ENCODE results near the gene YRDC. TPM values are rescaled to one million over a fixed set of nuclear protein-coding genes. Genes with fewer than 3 reads are reported as not detected.

Gene YRDC
- total RNA-seq, 1 donor from 2014 or later: 47.9 TPM

- FAIRE-seq (no peak), DNase-seq (ENCODE audit: low read depth) (peak; percentile 39)
- Histone ChIP-seq H3K4me3 (ENCODE audit: low read depth, low read length) (no peak overlapping the region), H3K27me3 (ENCODE audit: control insufficient read depth, insufficient read depth, low read length) (peaks cover under 1% of the 10 kb centered on the region), H3K36me3 (ENCODE audit: control insufficient read depth, insufficient read depth, low read length) (no peaks in the 10 kb centered on the region)
- TF ChIP-seq CTCF (IDR thresholded peaks at IDR 0.05; ENCODE audit: insufficient read depth, low read length, severe bottlenecking): no peak
These were observed 12.5 kb downstream of the YRDC start for GRCh38 chr1:37795340-37796125.

GRCh38 chr1:37794372-37795339 lies 13.4 kb downstream of the YRDC start:
- Histone ChIP-seq H3K27me3 (ENCODE audit: control insufficient read depth, insufficient read depth, low read length) (peaks cover 2% of the 10 kb centered on the region), H3K36me3 (ENCODE audit: control insufficient read depth, insufficient read depth, low read length) (no peaks in the 10 kb centered on the region), H3K4me3 (ENCODE audit: low read depth, low read length) (peak overlapping the region; percentile 46)
- no peak for FAIRE-seq
- DNase-seq (ENCODE audit: low read depth): no peak
- TF ChIP-seq CTCF (IDR thresholded peaks at IDR 0.05; ENCODE audit: insufficient read depth, low read length, severe bottlenecking): no peak

GRCh38 chr1:37793773-37794371 lies 14.1 kb downstream of the YRDC start, which contains the start of gene MANEAL:
Gene MANEAL, plus strand, starts transcription at chr1:37793847. Its CDS starts 336 bp downstream, at chr1:37794183.
- Histone ChIP-seq H3K36me3 (ENCODE audit: control insufficient read depth, insufficient read depth, low read length) (no peaks in the 10 kb centered on the region), H3K4me3 (ENCODE audit: low read depth, low read length) (peak within 1 kb of the TSS; percentile 46), H3K27me3 (ENCODE audit: control insufficient read depth, insufficient read depth, low read length) (peaks cover 2% of the 10 kb centered on the region)
- no peak for TF ChIP-seq CTCF (IDR thresholded peaks at IDR 0.05; ENCODE audit: insufficient read depth, low read length, severe bottlenecking)
- no peak for FAIRE-seq
- peak; percentile 20 for DNase-seq (ENCODE audit: low read depth)

GRCh38 chr1:37792943-37793686 lies 14.9 kb downstream of the YRDC start:
- no peak for DNase-seq (ENCODE audit: low read depth)
- Histone ChIP-seq H3K4me3 (ENCODE audit: low read depth, low read length) (no peak overlapping the region), H3K27me3 (ENCODE audit: control insufficient read depth, insufficient read depth, low read length) (peaks cover 4% of the 10 kb centered on the region), H3K36me3 (ENCODE audit: control insufficient read depth, insufficient read depth, low read length) (no peaks in the 10 kb centered on the region)
- TF ChIP-seq CTCF (IDR thresholded peaks at IDR 0.05; ENCODE audit: insufficient read depth, low read length, severe bottlenecking): no peak
- no peak for FAIRE-seq

- no peak for TF ChIP-seq CTCF (IDR thresholded peaks at IDR 0.05; ENCODE audit: insufficient read depth, low read length, severe bottlenecking)
- FAIRE-seq (no peak), DNase-seq (ENCODE audit: low read depth) (no peak)
- Histone ChIP-seq H3K36me3 (ENCODE audit: control insufficient read depth, insufficient read depth, low read length) (no peaks in the 10 kb centered on the region), H3K27me3 (ENCODE audit: control insufficient read depth, insufficient read depth, low read length) (no peaks in the 10 kb centered on the region), H3K4me3 (ENCODE audit: low read depth, low read length) (no peak overlapping the region)
These were observed 25.5 kb downstream of the YRDC start for GRCh38 chr1:37782491-37782890.
